Fibroblast of villous mesenchyme (primary cell): Measurements from ENCODE around the gene PERCC1. TPM values are rescaled to one million over a fixed set of nuclear protein-coding genes. Genes with fewer than 3 reads are reported as not detected.
"Not testable (repeated sequence)": the region's sequence is repeated elsewhere in the genome, so short reads cannot be mapped to it uniquely, and the experiment has no call there.

Experiments
- DNase-seq: peaks from one replicate; pipeline ENCODE4 v3.0.0-alpha.2; 2010; ENCODE audit warnings: low read depth
- H3K4me3 ChIP-seq: 2 replicates; pipeline ENCODE4 v1.5.1; 2011; ENCODE audit warnings: low read depth, mild to moderate bottlenecking, low read length
- CTCF ChIP-seq: IDR thresholded peaks from 2 replicates; pipeline ENCODE4 v1.5.1; 2012; ENCODE audit warnings: low read depth, mild to moderate bottlenecking, low read length; ENCODE audit not compliant: insufficient read depth
- total RNA-seq: library from RNA; depleted of rRNA; stranded (reverse); fragments of >200 nt; gene quantifications from 2 replicates; pipeline ENCODE4 v1.2.3, GENCODE V29; 2012

PERCC1 gene
- total RNA-seq, 1 donor = not detected

GRCh38 chr16:1466968-1467521 lies 36.2 kb downstream of the PERCC1 start:
- DNase-seq = no peak
- TF ChIP-seq CTCF = no peak
- H3K4me3 ChIP-seq = no peak overlapping the region

DNA sequence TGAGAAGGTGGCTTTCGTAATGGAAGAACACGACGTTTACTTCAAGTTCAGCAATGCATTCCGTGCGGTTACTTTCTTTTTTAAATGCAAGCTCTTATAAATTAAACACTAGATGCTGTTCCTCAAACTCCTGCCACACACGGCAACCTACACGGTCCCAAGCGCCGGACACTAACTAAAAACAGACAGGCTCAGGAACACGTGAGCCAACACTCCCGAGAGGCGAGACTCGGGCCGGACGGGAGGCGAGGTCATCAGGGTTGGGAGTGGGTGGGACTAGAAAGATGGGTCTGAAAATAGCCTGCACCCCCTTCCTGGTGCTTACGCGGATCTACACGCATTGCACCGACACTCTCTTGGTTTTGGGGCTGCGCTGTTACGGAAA lies 37.5 kb downstream of the PERCC1 start:
- no peak for TF ChIP-seq CTCF

GRCh38 chr16:1469141-1469540 lies 38.3 kb downstream of the PERCC1 start:
- H3K4me3 ChIP-seq, DNase-seq: not testable (repeated sequence)

More for the DNA sequence above, 37.5 kb downstream of the PERCC1 start:
- peak; percentile 16 for DNase-seq
- H3K4me3 ChIP-seq = no peak overlapping the region

GRCh38 chr16:1469693-1470201 lies 38.9 kb downstream of the PERCC1 start:
- H3K4me3 ChIP-seq = no peak overlapping the region
- peak; percentile 53 for DNase-seq
- no peak for TF ChIP-seq CTCF

- peak; percentile 38 for DNase-seq
- no peak overlapping the region for H3K4me3 ChIP-seq
- TF ChIP-seq CTCF = no peak
Measured at GRCh38 chr16:1470481-1471251, 39.8 kb downstream of the PERCC1 start.

DNA sequence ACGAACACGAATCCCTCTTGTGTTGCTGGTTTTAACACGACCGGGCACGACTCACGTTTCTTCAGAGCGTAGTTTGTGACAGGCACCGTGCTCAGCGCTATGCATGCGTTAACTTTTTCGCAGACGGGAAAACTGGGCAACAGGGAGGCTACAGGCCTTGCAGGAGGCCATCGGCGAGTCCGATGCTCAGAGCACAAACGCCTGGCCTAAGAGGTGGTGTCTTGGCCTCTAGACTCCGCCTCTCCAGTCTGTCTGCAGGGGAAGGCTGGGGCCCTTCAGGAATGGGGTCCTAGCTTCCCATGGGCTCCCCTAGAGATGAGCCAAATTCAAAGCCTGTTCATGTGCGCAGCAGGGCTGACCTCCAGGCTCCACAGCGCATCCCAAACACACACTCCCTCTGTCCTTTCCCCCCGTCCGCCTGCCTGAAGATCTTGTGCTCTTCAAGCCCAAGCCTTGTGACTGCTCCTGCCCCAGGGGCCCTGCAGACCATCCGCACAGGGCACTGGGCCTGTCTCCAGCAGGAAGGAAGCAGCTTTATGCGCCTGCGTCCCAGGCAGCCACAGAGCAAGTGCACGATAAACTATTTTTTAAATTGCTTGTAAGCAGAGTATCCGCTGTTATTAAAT lies 40.8 kb downstream of the PERCC1 start:
- TF ChIP-seq CTCF = no peak
- no peak overlapping the region for H3K4me3 ChIP-seq

DNA sequence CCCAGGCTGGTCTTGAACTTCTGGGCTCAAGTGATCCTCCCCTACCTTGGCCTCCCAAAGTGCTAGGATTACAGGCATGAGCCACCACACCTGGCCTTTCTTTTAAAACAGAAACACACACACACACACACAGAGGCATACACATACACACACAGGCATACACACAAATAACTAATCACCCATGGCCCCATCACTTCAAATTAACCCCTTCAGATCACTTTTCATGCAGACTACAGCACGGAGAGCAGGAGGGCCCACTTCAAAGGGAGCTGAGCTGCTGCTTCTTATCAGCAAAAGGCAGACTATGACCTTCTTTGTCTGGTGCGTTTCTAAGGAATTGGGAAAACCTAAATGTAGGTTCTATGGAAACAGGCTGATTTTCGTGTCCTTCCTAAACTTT lies 42.1 kb downstream of the PERCC1 start:
- TF ChIP-seq CTCF = no peak
- no peak overlapping the region for H3K4me3 ChIP-seq

More for the DNA sequence above, 40.8 kb downstream of the PERCC1 start:
- no peak for DNase-seq

More for the DNA sequence above, 42.1 kb downstream of the PERCC1 start:
- no peak for DNase-seq
